RPMI8226 (cell line): Measurements from ENCODE around the gene KPNA1.

Source experiments
- DNase-seq: peaks from one replicate; pipeline ENCODE4 v3.0.0-alpha.2; 2015

Gene KPNA1

GRCh38 chr3:122410111-122410510 is 104.6 kb downstream of the KPNA1 start:
- DNase-seq: no peak

- DNase-seq: no peak
Measured at GRCh38 chr3:122409446-122409845, 105.3 kb downstream of the KPNA1 start.

- no peak for DNase-seq
Measured at GRCh38 chr3:122407946-122408345, 106.8 kb downstream of the KPNA1 start.

GRCh38 chr3:122406198-122406597 is 108.5 kb downstream of the KPNA1 start:
- no peak for DNase-seq

GRCh38 chr3:122405015-122405414 is 109.7 kb downstream of the KPNA1 start:
- no peak for DNase-seq

GRCh38 chr3:122403489-122403888 is 111.2 kb downstream of the KPNA1 start:
- no peak for DNase-seq

GRCh38 chr3:122398920-122399319 is 115.8 kb downstream of the KPNA1 start:
- DNase-seq: no peak

GRCh38 chr3:122397201-122397600 is 117.5 kb downstream of the KPNA1 start:
- no peak for DNase-seq

GRCh38 chr3:122396511-122396910 is 118.2 kb downstream of the KPNA1 start:
- no peak for DNase-seq

- DNase-seq: no peak
Measured at GRCh38 chr3:122395582-122395981, 119.2 kb downstream of the KPNA1 start.

GRCh38 chr3:122394173-122394572 is 120.6 kb downstream of the KPNA1 start:
- no peak for DNase-seq

GRCh38 chr3:122392868-122393844 is 121.6 kb downstream of the KPNA1 start:
- DNase-seq: peak; percentile 49

- DNase-seq: no peak
Measured at GRCh38 chr3:122391681-122392446, 122.9 kb downstream of the KPNA1 start.

- no peak for DNase-seq
Measured at GRCh38 chr3:122390665-122391064, 124.1 kb downstream of the KPNA1 start.

- no peak for DNase-seq
Measured at GRCh38 chr3:122389892-122390291, 124.8 kb downstream of the KPNA1 start.

- DNase-seq: no peak
Measured at GRCh38 chr3:122389197-122389596, 125.5 kb downstream of the KPNA1 start.

- DNase-seq: no peak
Measured at GRCh38 chr3:122387709-122388108, 127.0 kb downstream of the KPNA1 start.

- DNase-seq: peak; percentile 97
Measured at GRCh38 chr3:122383771-122384697, 130.7 kb downstream of the KPNA1 start, which contains the start of gene FAM162A. FAM162A (plus strand) TSS chr3:122384182; CDS start chr3:122384266, 84 bp downstream.

GRCh38 chr3:122382888-122383666 is 131.7 kb downstream of the KPNA1 start, which contains the start of gene MIX23:
MIX23 (minus strand) TSS chr3:122383231; CDS start chr3:122383224, 7 bp downstream.
- DNase-seq: peak; percentile 92

- no peak for DNase-seq
Measured at GRCh38 chr3:122377975-122378374, 136.8 kb downstream of the KPNA1 start.

GRCh38 chr3:122374034-122374433 is 140.7 kb downstream of the KPNA1 start:
- DNase-seq: no peak
